Fibroblast of skin of left biceps (primary cell): ENCODE results near the gene IFT80.

ENCODE experiments used
- DNase-seq, 2 experiments: peaks; one replicate each; pipeline ENCODE4 v3.0.0-alpha.2; 2013; ENCODE audit warnings: low read depth in 2 of 2

IFT80 gene

GRCh38 chr3:160399125-160400029 is at the start of gene IFT80, which contains the start of gene SMC4:
Gene IFT80 (minus strand): TSS chr3:160399225. CDS start chr3:160384600, 14,625 bp downstream.
Gene SMC4 (plus strand): TSS chr3:160399650. CDS start chr3:160400827, 1,177 bp downstream.
- DNase-seq = peak; percentile 90

- DNase-seq = peak in 1 of 2 experiments; percentile 5
Observed at GRCh38 chr3:160447544-160447943, 48.5 kb upstream of the IFT80 start.

DNA sequence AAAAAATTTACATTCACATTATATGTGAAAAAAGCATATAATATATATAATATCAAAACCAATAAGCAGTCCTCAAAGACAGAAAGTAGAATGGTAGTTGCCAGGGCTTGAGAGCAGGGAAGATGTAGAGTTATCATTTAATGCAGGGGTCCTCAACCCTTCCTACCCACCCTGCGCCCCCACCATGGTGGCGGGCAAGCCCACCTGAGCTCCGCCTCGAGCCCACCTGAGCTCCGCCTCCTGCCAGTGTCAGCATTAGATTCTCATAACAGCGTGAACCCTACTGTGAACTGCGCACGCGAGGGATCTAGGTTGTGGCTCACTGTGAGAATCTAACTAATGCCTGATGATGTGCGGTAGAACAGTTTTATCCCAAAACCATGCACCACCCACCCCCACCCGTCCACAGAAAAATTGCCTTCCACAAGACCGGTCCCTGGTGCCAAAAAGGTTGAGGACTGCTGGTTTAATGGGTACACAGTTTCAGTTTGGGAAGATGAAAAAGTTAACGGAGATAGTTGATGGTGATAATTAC is 47.6 kb upstream of the IFT80 start:
- DNase-seq = no peak

- DNase-seq = no peak
Observed at GRCh38 chr3:160445854-160446253, 46.8 kb upstream of the IFT80 start.

- DNase-seq = no peak
Observed at GRCh38 chr3:160444411-160444810, 45.4 kb upstream of the IFT80 start.

GRCh38 chr3:160440687-160441086 is 41.7 kb upstream of the IFT80 start:
- DNase-seq = no peak

- no peak for DNase-seq
Observed at GRCh38 chr3:160437083-160437455, 38.0 kb upstream of the IFT80 start.

- DNase-seq = no peak
Observed at GRCh38 chr3:160435747-160436146, 36.7 kb upstream of the IFT80 start.

DNA sequence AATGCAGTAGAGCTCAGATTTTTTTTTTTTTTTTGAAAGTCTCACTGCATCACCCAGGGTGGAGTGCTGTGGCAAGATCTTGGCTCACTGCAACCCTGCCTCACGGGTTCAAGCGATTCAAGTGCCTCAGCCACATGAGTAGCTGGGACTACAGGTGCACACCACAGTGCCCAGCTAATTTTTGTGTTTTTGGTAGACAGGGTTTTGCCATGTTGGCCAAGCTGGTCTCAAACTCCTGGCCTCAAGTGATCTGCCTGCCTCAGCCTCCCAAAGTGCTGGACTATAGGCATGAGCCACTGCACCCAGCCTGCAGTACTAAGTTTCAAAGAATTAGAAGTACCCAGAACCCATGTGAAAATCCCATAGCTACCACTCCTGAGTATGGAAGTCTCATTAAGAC is 36.1 kb upstream of the IFT80 start:
- no peak for DNase-seq

GRCh38 chr3:160434071-160434470 is 35.0 kb upstream of the IFT80 start:
- DNase-seq = peak in 1 of 2 experiments; percentile 38

DNA sequence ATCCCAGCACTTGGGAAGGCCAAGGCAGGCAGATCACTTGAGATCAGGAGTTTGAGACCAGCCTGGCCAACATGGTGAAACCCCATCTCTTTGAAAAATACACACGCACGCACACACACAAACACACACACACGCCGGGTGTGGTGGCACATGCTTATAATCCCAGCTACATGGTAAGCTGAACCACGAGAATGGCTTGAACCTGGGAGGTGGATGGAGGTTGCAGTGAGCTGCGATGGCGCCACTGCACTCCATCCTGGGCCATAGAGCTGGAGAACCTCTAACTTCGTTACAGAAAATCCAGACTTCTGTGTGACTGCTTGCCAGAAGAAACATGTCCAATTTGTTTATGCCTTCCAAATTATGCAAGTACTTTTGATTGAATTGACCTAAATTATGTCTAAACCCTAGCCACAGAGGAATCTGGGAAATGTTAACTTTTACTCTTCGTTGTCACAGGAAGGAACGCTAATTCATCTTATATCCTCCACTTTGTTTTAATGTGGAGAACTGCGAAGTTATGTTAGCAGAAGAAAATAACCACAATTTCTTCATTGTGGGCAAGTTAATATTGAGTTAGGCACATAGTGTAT is 28.9 kb upstream of the IFT80 start:
- no peak for DNase-seq

GRCh38 chr3:160417311-160417710 is 18.3 kb upstream of the IFT80 start:
- DNase-seq = no peak

- DNase-seq = peak; percentile 50 to 55
Observed at GRCh38 chr3:160413613-160414248, 14.7 kb upstream of the IFT80 start.

DNA sequence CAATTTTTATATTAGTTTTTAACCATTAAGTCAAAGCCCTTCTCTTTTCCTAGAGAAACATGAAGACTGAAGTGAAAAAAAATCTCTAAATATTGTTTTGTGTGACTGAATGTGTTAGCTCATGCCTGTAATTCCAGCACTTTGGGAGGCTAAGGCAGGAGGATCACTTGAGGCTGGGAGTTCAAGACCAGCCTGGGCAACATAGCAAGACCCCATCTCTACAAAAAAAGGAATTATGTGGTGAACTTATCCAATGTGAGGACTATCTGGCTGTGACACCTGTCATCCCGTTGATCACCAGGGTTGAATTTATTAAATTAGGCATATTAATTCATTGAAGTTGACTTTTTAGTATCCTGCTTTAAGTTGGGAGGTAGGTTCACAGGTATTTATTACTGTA is 13.5 kb upstream of the IFT80 start:
- DNase-seq = no peak

DNA sequence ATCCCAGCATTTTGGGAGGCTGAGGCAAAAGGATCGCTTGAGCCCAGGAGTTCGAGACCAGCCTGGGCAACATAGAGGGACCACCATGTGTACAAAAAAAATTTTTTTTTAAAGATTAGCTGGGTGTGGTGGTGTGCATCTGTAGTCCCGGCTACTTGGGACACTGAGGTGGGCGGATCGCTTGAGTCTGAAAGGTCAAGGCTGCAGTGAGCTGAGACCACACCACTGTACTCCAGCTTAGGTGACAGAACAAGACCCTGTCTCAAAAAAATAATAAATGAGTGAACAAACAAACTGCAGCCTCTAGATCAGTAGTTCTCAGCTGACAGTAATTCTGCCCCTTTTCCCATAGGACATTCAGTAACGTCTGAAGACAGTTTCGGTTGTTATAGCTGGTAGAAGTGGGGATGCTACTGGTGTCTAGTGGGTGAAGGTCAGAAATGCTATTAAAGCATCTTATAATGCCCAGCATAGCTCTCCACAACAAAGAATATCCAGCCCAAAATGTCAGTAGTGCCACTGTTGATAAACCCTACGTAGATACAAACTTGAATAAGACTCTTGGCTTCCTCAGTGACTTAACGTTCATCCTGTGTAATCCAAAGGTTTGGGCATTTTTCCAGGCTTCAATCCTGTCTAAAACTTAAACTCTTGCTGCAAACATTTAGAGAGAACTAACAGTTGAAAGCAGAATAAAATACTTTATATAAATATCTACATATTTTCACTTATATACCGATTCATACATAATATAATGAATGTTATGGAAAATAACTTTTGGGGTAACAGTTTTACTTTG is 11.0 kb upstream of the IFT80 start:
- no peak for DNase-seq

- no peak for DNase-seq
Observed at GRCh38 chr3:160403796-160404470, 4.9 kb upstream of the IFT80 start.

DNA sequence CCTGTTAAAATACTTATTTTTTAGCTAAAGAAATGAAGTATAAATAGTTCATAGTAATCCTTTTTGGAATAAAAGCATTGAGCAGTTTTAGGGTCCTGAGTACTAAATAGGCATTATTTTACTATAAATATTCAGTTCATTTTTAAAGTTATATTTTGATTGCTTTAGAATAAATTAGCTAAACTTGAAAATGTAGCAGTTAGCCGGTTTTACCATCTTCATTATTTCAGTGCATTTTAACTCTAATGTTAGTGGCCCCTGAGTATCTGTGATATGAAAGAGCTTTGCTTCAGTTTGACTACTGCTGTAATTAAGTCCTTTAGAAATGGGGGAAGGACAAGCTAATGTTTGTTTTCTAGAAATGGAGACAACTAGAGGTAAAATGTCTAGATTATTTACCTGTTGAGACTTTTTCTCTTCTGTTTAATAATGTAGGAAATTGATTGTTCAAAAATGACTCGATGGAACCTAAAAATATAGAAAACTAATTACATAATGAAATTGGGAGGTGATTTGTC is 4.1 kb upstream of the IFT80 start:
- DNase-seq = no peak

- DNase-seq = no peak
Observed at GRCh38 chr3:160402221-160403027, 3.4 kb upstream of the IFT80 start.

DNA sequence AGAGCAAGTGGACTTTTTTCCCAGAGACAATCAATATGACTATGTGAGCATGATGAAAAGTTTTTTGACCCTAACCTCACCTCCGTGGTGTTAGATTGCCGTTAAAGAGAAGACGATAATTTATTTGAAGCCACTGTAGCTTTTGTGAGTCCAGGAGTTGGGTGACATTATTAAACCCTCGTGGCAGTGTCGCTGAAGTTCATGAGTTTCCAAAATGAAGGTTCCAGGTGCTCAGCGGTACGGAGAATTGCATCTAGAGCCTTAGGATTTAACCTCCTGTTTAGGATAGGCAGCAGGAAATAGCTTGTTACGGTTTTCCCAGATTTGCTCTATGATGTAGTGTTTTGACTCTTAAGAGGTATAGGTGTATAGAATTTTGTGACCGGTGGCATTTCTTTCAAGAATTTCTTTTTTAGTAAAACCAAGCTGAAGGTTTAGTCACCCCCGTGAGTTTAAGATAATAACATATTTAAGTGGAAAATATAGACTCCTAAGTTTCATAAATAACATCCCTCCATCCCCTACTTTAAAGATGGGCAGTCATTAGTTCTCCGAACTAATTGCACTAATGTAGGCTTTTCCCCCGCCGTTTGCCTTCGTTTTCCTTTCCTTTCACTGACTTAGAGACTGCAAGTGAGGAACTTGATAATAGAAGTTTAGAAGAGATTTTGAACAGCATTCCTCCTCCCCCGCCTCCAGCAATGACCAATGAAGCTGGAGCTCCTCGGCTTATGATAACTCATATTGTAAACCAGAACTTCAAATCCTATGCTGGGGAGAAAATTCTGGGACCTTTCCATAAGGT is 2.5 kb upstream of the IFT80 start:
- peak; percentile 39 to 40 for DNase-seq
